GM21786 (cell line): Measurements from ENCODE around the gene PARP6.

Experiments used
- ATAC-seq: cut with Tn5 transposase; IDR thresholded peaks from one replicate; pipeline ENCODE4 v1.9.1; 2021; ENCODE audit not compliant: unreplicated experiment

Gene PARP6

GRCh38 chr15:72272213-72272996 lies at the start of gene PARP6:
Gene PARP6 (minus strand): TSS chr15:72272554. CDS start chr15:72267477, 5,077 bp downstream.
- peak; percentile 94 for ATAC-seq

GRCh38 chr15:72319985-72320671 lies 47.8 kb upstream of the PARP6 start, which contains the start of gene CELF6:
Gene CELF6 (minus strand): TSS chr15:72320157. CDS start chr15:72319874, 283 bp downstream.
- ATAC-seq, result no peak

- no peak for ATAC-seq
These were observed 47.1 kb upstream of the PARP6 start for GRCh38 chr15:72319360-72319984.

GRCh38 chr15:72318408-72318942 lies 46.1 kb upstream of the PARP6 start:
- ATAC-seq, result no peak

GRCh38 chr15:72315706-72316370 lies 43.5 kb upstream of the PARP6 start:
- no peak for ATAC-seq

GRCh38 chr15:72313881-72314280 lies 41.5 kb upstream of the PARP6 start:
- no peak for ATAC-seq

- no peak for ATAC-seq
These were observed 41.1 kb upstream of the PARP6 start for GRCh38 chr15:72313448-72313840.

- peak; percentile 56 for ATAC-seq
These were observed 40.5 kb upstream of the PARP6 start for GRCh38 chr15:72312605-72313447.

GRCh38 chr15:72307026-72307425 lies 34.7 kb upstream of the PARP6 start:
- no peak for ATAC-seq

GRCh38 chr15:72306211-72306785 lies 33.9 kb upstream of the PARP6 start:
- no peak for ATAC-seq

GRCh38 chr15:72304596-72304995 lies 32.2 kb upstream of the PARP6 start:
- no peak for ATAC-seq

GRCh38 chr15:72302955-72303354 lies 30.6 kb upstream of the PARP6 start:
- no peak for ATAC-seq

- ATAC-seq, result no peak
These were observed 17.4 kb upstream of the PARP6 start for GRCh38 chr15:72289597-72290325.

- ATAC-seq, result no peak
These were observed 16.6 kb upstream of the PARP6 start for GRCh38 chr15:72288796-72289596.

- ATAC-seq, result no peak
These were observed 13.7 kb upstream of the PARP6 start for GRCh38 chr15:72285927-72286516.

GRCh38 chr15:72285402-72285801 lies 13.0 kb upstream of the PARP6 start:
- no peak for ATAC-seq

- ATAC-seq, result no peak
These were observed 12.4 kb upstream of the PARP6 start for GRCh38 chr15:72284781-72285180.

- no peak for ATAC-seq
These were observed 9.4 kb upstream of the PARP6 start for GRCh38 chr15:72281713-72282112.
